ENCODE results near the gene PKNOX2.

GRCh38 chr11:125379981-125380380 lies 215.4 kb downstream of the PKNOX2 start:
- TF ChIP-seq POLR2A (IDR thresholded peaks at IDR 0.05), result no peak
- TF ChIP-seq, protein P1, sequence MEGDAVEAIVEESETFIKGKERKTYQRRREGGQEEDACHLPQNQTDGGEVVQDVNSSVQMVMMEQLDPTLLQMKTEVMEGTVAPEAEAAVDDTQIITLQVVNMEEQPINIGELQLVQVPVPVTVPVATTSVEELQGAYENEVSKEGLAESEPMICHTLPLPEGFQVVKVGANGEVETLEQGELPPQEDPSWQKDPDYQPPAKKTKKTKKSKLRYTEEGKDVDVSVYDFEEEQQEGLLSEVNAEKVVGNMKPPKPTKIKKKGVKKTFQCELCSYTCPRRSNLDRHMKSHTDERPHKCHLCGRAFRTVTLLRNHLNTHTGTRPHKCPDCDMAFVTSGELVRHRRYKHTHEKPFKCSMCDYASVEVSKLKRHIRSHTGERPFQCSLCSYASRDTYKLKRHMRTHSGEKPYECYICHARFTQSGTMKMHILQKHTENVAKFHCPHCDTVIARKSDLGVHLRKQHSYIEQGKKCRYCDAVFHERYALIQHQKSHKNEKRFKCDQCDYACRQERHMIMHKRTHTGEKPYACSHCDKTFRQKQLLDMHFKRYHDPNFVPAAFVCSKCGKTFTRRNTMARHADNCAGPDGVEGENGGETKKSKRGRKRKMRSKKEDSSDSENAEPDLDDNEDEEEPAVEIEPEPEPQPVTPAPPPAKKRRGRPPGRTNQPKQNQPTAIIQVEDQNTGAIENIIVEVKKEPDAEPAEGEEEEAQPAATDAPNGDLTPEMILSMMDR (IDR thresholded peaks at IDR 0.05), result no peak

All from lower leg skin (tissue), 3 donors.